ENCODE data around the gene MAPK8. TPM values are rescaled to one million over a fixed set of nuclear protein-coding genes. Genes with fewer than 3 reads are reported as not detected.

Gene MAPK8
- total RNA-seq, 4 donors from 2014 or later, result 35.3 to 61.9 (median 42.5) TPM

- H3K4me3 ChIP-seq, result no peak overlapping the region
- no peaks in the 10 kb centered on the region for H3K27me3 ChIP-seq
- H3K36me3 ChIP-seq, result no peaks in the 10 kb centered on the region
- TF ChIP-seq POLR2A (IDR thresholded peaks at IDR 0.05) (no peak), CTCF (IDR thresholded peaks at IDR 0.05) (no peak), POLR2AphosphoS5 (IDR thresholded peaks at IDR 0.05) (no peak), EP300 (IDR thresholded peaks at IDR 0.05) (no peak)
- no peak for DNase-seq (ENCODE audit: low spot score in 2 of 2)
- no peak overlapping the region for H3K27ac ChIP-seq
- H3K9me3 ChIP-seq, result no peaks in the 10 kb centered on the region
- peaks cover 4% of the 10 kb centered on the region for H3K4me1 ChIP-seq
These were observed 23.6 kb upstream of the MAPK8 start for GRCh38 chr10:48282829-48283228.

GRCh38 chr10:48284002-48284546, 22.4 kb upstream of the MAPK8 start:
- Histone ChIP-seq H3K9me3 (no peaks in the 10 kb centered on the region), H3K4me1 (peaks cover 13% of the 10 kb centered on the region), H3K27me3 (no peaks in the 10 kb centered on the region), H3K27ac (no peak overlapping the region), H3K36me3 (no peaks in the 10 kb centered on the region), H3K4me3 (no peak overlapping the region)
- 92% methylated on average over 2 of the region's 2 CpGs for WGBS
- no peak for DNase-seq (ENCODE audit: low spot score in 2 of 2)
- TF ChIP-seq EP300 (IDR thresholded peaks at IDR 0.05), result no peak
- TF ChIP-seq CTCF (IDR thresholded peaks at IDR 0.05), result no peak
- TF ChIP-seq POLR2AphosphoS5 (IDR thresholded peaks at IDR 0.05), result no peak
- TF ChIP-seq POLR2A (IDR thresholded peaks at IDR 0.05), result no peak

GRCh38 chr10:48284811-48285210, 21.7 kb upstream of the MAPK8 start:
- Histone ChIP-seq H3K27me3 (no peaks in the 10 kb centered on the region), H3K27ac (no peak overlapping the region), H3K4me3 (no peak overlapping the region), H3K36me3 (no peaks in the 10 kb centered on the region), H3K9me3 (no peaks in the 10 kb centered on the region), H3K4me1 (peaks cover 18% of the 10 kb centered on the region)
- DNase-seq (ENCODE audit: low spot score in 2 of 2), result no peak
- TF ChIP-seq POLR2AphosphoS5 (IDR thresholded peaks at IDR 0.05) (no peak), POLR2A (IDR thresholded peaks at IDR 0.05) (no peak), CTCF (IDR thresholded peaks at IDR 0.05) (no peak), EP300 (IDR thresholded peaks at IDR 0.05) (no peak)
- 73% methylated on average over 4 of the region's 4 CpGs for WGBS

GRCh38 chr10:48285710-48286109, 20.8 kb upstream of the MAPK8 start:
- WGBS, result 60% methylated on average over 5 of the region's 5 CpGs
- Histone ChIP-seq H3K4me3 (no peak overlapping the region), H3K27me3 (no peaks in the 10 kb centered on the region), H3K27ac (no peak overlapping the region), H3K36me3 (no peaks in the 10 kb centered on the region), H3K4me1 (peaks cover 20% of the 10 kb centered on the region), H3K9me3 (no peaks in the 10 kb centered on the region)
- no peak for DNase-seq (ENCODE audit: low spot score in 2 of 2)
- TF ChIP-seq POLR2AphosphoS5 (IDR thresholded peaks at IDR 0.05) (no peak), CTCF (IDR thresholded peaks at IDR 0.05) (no peak), EP300 (IDR thresholded peaks at IDR 0.05) (no peak), POLR2A (IDR thresholded peaks at IDR 0.05) (no peak)

- TF ChIP-seq POLR2AphosphoS5 (IDR thresholded peaks at IDR 0.05), result no peak
- no peak for TF ChIP-seq POLR2A (IDR thresholded peaks at IDR 0.05)
- TF ChIP-seq CTCF (IDR thresholded peaks at IDR 0.05), result no peak
- TF ChIP-seq EP300 (IDR thresholded peaks at IDR 0.05), result no peak
- no peaks in the 10 kb centered on the region for H3K27me3 ChIP-seq
- 85% methylated on average over 1 of the region's 1 CpG for WGBS
These were observed 20.1 kb upstream of the MAPK8 start for GRCh38 chr10:48286356-48286755.

More at GRCh38 chr10:48286356-48286755, 20.1 kb upstream of the MAPK8 start:
- no peaks in the 10 kb centered on the region for H3K9me3 ChIP-seq
- no peak for DNase-seq (ENCODE audit: low spot score in 2 of 2)
- H3K27ac ChIP-seq, result no peak overlapping the region
- H3K4me3 ChIP-seq, result no peak overlapping the region
- no peaks in the 10 kb centered on the region for H3K36me3 ChIP-seq
- H3K4me1 ChIP-seq, result peaks cover 20% of the 10 kb centered on the region

Data from suprapubic skin (tissue), 4 donors.